WTC11 (cell line): ENCODE data around the gene EPSTI1. TPM values are rescaled to one million over a fixed set of nuclear protein-coding genes. Genes with fewer than 3 reads are reported as not detected.

Experiments
- ATAC-seq: fragments of 200-7000 bp; cut with Tn5 transposase; 2 replicates; pipeline ENCODE4 v1.10.0; 2021; ENCODE audit warnings: mild to moderate bottlenecking, moderate library complexity
- CTCF ChIA-PET: fragments of 300-600 bp; sonication (Branson Sonifier 250); formaldehyde crosslinking; loops from one replicate; lab custom pipeline; 2021; ENCODE audit warnings: antibody characterized with exemption; lab: Charles Lee
- POLR2A ChIA-PET: fragments of 350-600 bp; sonication (Branson Sonifier 250); formaldehyde crosslinking; loops from one replicate; lab custom pipeline; 2021; ENCODE audit warnings: antibody characterized with exemption; lab: Charles Lee
- DNase-seq: peaks from one replicate; pipeline ENCODE4 v3.0.0; 2021; ENCODE audit warnings: low spot score
- H3K27ac Mint-ChIP-seq: 2 replicates; pipeline ENCODE4 v1.8.0; 2021; ENCODE audit warnings: mixed read lengths
- H3K27me3 Mint-ChIP-seq: 2 replicates; pipeline ENCODE4 v1.8.0; 2021; ENCODE audit warnings: low read depth, mild to moderate bottlenecking, moderate library complexity, mixed read lengths
- H3K36me3 Mint-ChIP-seq: 2 replicates; pipeline ENCODE4 v1.8.0; 2021; ENCODE audit warnings: mixed read lengths
- H3K4me1 Mint-ChIP-seq: 2 replicates; pipeline ENCODE4 v1.8.0; 2022; ENCODE audit warnings: mixed read lengths
- H3K4me3 Mint-ChIP-seq: 2 replicates; pipeline ENCODE4 v1.8.0; 2021; ENCODE audit warnings: mild to moderate bottlenecking, moderate library complexity, mixed read lengths
- H3K9me3 Mint-ChIP-seq: 2 replicates; pipeline ENCODE4 v1.8.0; 2021; ENCODE audit warnings: mixed read lengths
- CBFB ChIP-seq: sonication (generic); formaldehyde crosslinking; IDR thresholded peaks from 2 replicates; pipeline ENCODE4 v1.8.1; 2022; ENCODE audit warnings: mild to moderate bottlenecking, low read depth, missing genetic modification reagents
- CREM ChIP-seq: sonication (generic); formaldehyde crosslinking; IDR thresholded peaks from 2 replicates; pipeline ENCODE4 v1.8.1; 2022; ENCODE audit warnings: mild to moderate bottlenecking, missing genetic modification reagents, moderate library complexity
- EMX1 ChIP-seq: fragments of 250-450 bp; sonication (Bioruptor Pico); IDR thresholded peaks from 2 replicates; pipeline ENCODE4 v1.8.0; 2021; ENCODE audit warnings: mild to moderate bottlenecking
- FOXK1 ChIP-seq: sonication (generic); formaldehyde crosslinking; IDR thresholded peaks from 2 replicates; pipeline ENCODE4 v1.8.0; 2022; ENCODE audit warnings: mild to moderate bottlenecking, moderate library complexity, missing genetic modification reagents
- GTF2I ChIP-seq: fragments of 250-450 bp; sonication (Bioruptor Pico); conservative IDR thresholded peaks from 2 replicates; pipeline ENCODE4 v1.4.0; 2021; ENCODE audit warnings: mild to moderate bottlenecking
- HMGA2 ChIP-seq: fragments of 250-450 bp; sonication (Bioruptor Pico); IDR thresholded peaks from 2 replicates; pipeline ENCODE4 v1.4.0; 2021; ENCODE audit warnings: mild to moderate bottlenecking, moderate library complexity
- JAZF1 ChIP-seq: fragments of 250-450 bp; sonication (Bioruptor Pico); IDR thresholded peaks from 2 replicates; pipeline ENCODE4 v1.9.0; 2021; ENCODE audit warnings: moderate library complexity, mild to moderate bottlenecking, inconsistent platforms
- MYBL2 ChIP-seq: sonication (generic); formaldehyde crosslinking; IDR thresholded peaks from 2 replicates; pipeline ENCODE4 v1.8.1; 2023; ENCODE audit warnings: mild to moderate bottlenecking, moderate library complexity, missing genetic modification reagents
- NFATC4 ChIP-seq: fragments of 250-450 bp; sonication (Bioruptor Pico); IDR thresholded peaks from 2 replicates; pipeline ENCODE4 v1.9.0; 2021; ENCODE audit warnings: mild to moderate bottlenecking
- NR2C2 ChIP-seq: sonication (generic); formaldehyde crosslinking; IDR thresholded peaks from 2 replicates; pipeline ENCODE4 v1.8.0; 2022; ENCODE audit warnings: mild to moderate bottlenecking, missing genetic modification reagents
- NR3C1 ChIP-seq: sonication (generic); formaldehyde crosslinking; conservative IDR thresholded peaks from 2 replicates; pipeline ENCODE4 v1.8.1; 2023; ENCODE audit warnings: low read depth, mild to moderate bottlenecking, missing genetic modification reagents
- RELA ChIP-seq: sonication (generic); formaldehyde crosslinking; IDR thresholded peaks from 2 replicates; pipeline ENCODE4 v1.8.1; 2022; ENCODE audit warnings: missing genetic modification reagents, mild to moderate bottlenecking, borderline replicate concordance
- RORB ChIP-seq: fragments of 250-450 bp; sonication (Bioruptor Pico); IDR thresholded peaks from 2 replicates; pipeline ENCODE4 v1.9.0; 2021; ENCODE audit warnings: mild to moderate bottlenecking
- TCF7 ChIP-seq: sonication (generic); formaldehyde crosslinking; IDR thresholded peaks from 2 replicates; pipeline ENCODE4 v1.8.0; 2022; ENCODE audit warnings: mild to moderate bottlenecking, low read depth, missing genetic modification reagents, moderate library complexity
- ZNF219 ChIP-seq: sonication (generic); formaldehyde crosslinking; IDR thresholded peaks from 2 replicates; pipeline ENCODE4 v1.8.0; 2023; ENCODE audit warnings: missing genetic modification reagents, mild to moderate bottlenecking, borderline replicate concordance
- ZNF263 ChIP-seq: sonication (generic); formaldehyde crosslinking; IDR thresholded peaks from 2 replicates; pipeline ENCODE4 v1.8.1; 2022; ENCODE audit warnings: low read depth, mild to moderate bottlenecking, moderate library complexity, missing genetic modification reagents
- total RNA-seq: library from RNA; stranded (reverse); gene quantifications from 3 replicates; pipeline ENCODE4 v1.2.3, GENCODE V29; 2021
- TF ChIP-seq, protein P1 (sequence below): fragments of 250-450 bp; sonication (Bioruptor Pico); IDR thresholded peaks from 2 replicates; pipeline ENCODE4 v1.8.0; 2021; ENCODE audit warnings: mild to moderate bottlenecking
- TF ChIP-seq, protein P2 (sequence below): sonication (generic); formaldehyde crosslinking; IDR thresholded peaks from 2 replicates; pipeline ENCODE4 v1.8.0; 2022; ENCODE audit warnings: mild to moderate bottlenecking, missing genetic modification reagents
- TF ChIP-seq, protein P3 (sequence below): sonication (generic); formaldehyde crosslinking; conservative IDR thresholded peaks from 2 replicates; pipeline ENCODE4 v1.8.1; 2022; ENCODE audit warnings: mild to moderate bottlenecking, missing genetic modification reagents
- TF ChIP-seq, protein P4 (sequence below): sonication (generic); formaldehyde crosslinking; IDR thresholded peaks from 2 replicates; pipeline ENCODE4 v1.8.1; 2022; ENCODE audit warnings: mild to moderate bottlenecking, moderate library complexity, missing genetic modification reagents
- TF ChIP-seq, protein P5 (sequence below): fragments of 250-450 bp; sonication (Bioruptor Pico); IDR thresholded peaks from 2 replicates; pipeline ENCODE4 v1.9.0; 2021; ENCODE audit warnings: moderate library complexity, mild to moderate bottlenecking, inconsistent platforms, borderline replicate concordance
- TF ChIP-seq, protein P6 (sequence below): sonication (generic); formaldehyde crosslinking; IDR thresholded peaks from 2 replicates; pipeline ENCODE4 v1.8.0; 2023; ENCODE audit warnings: missing genetic modification reagents
- TF ChIP-seq, protein P7 (sequence below): sonication (generic); formaldehyde crosslinking; IDR thresholded peaks from 2 replicates; pipeline ENCODE4 v1.8.1; 2023; ENCODE audit warnings: mild to moderate bottlenecking, missing genetic modification reagents, borderline replicate concordance

Gene EPSTI1
- total RNA-seq, 1 experiment from 2014 or later, result 2.1 TPM

DNA sequence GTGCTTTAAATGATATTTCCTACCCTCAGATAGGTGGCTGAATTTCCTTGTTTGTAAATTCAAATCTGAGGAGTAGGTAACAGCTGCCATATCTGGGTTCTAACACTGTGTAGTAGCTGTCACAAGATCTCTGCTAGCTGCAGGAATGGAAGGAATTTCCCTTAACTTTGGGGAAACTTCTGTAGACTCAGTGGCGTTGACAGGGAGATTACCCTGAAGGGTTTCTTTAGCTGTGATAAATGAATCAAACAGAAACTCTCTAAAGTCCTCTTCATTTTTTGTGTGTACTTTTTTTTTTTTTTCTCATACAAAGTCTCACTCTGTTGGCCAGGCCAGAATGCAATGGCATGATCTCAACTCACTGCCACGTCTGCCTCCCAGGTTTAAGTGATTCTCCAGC, 5.3 kb upstream of the EPSTI1 start (continued):
- TF ChIP-seq, protein P1, sequence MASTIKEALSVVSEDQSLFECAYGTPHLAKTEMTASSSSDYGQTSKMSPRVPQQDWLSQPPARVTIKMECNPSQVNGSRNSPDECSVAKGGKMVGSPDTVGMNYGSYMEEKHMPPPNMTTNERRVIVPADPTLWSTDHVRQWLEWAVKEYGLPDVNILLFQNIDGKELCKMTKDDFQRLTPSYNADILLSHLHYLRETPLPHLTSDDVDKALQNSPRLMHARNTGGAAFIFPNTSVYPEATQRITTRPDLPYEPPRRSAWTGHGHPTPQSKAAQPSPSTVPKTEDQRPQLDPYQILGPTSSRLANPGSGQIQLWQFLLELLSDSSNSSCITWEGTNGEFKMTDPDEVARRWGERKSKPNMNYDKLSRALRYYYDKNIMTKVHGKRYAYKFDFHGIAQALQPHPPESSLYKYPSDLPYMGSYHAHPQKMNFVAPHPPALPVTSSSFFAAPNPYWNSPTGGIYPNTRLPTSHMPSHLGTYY (CRISPR knock-in tag), result no peak
- TF ChIP-seq JAZF1 (CRISPR knock-in tag) (no peak), HMGA2 (CRISPR knock-in tag) (no peak)

DNA sequence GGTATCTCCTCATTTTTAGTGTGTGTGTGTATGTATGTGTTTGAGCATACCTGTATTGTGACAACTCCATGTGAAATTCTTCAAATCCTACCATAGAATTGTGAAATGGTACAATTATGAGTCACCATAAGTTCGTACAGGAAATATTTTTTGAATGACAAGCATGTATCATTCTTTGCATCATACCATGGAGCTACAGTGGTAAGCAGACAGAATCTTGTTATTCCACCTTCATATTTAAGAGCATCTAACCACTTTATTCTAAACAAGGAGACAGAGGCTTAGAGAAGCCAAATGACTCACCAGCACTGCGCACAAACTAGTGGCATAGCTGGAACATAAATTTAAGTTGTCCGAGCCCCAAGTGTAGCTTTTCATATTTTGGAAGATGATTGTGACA, 4.5 kb upstream of the EPSTI1 start:
- TF ChIP-seq NFATC4 (no peak), JAZF1 (CRISPR knock-in tag) (no peak), ZNF219 (CRISPR knock-in tag) (no peak), RELA (CRISPR knock-in tag) (no peak), ZNF263 (no peak), MYBL2 (no peak), RORB (CRISPR knock-in tag) (no peak), GTF2I (no peak)
- TF ChIP-seq, protein P2, sequence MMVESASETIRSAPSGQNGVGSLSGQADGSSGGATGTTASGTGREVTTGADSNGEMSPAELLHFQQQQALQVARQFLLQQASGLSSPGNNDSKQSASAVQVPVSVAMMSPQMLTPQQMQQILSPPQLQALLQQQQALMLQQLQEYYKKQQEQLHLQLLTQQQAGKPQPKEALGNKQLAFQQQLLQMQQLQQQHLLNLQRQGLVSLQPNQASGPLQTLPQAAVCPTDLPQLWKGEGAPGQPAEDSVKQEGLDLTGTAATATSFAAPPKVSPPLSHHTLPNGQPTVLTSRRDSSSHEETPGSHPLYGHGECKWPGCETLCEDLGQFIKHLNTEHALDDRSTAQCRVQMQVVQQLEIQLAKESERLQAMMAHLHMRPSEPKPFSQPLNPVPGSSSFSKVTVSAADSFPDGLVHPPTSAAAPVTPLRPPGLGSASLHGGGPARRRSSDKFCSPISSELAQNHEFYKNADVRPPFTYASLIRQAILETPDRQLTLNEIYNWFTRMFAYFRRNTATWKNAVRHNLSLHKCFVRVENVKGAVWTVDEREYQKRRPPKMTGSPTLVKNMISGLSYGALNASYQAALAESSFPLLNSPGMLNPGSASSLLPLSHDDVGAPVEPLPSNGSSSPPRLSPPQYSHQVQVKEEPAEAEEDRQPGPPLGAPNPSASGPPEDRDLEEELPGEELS (CRISPR knock-in tag), result no peak
- TF ChIP-seq, protein P3, sequence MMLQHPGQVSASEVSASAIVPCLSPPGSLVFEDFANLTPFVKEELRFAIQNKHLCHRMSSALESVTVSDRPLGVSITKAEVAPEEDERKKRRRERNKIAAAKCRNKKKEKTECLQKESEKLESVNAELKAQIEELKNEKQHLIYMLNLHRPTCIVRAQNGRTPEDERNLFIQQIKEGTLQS (CRISPR knock-in tag), result no peak
- TF ChIP-seq, protein P4, sequence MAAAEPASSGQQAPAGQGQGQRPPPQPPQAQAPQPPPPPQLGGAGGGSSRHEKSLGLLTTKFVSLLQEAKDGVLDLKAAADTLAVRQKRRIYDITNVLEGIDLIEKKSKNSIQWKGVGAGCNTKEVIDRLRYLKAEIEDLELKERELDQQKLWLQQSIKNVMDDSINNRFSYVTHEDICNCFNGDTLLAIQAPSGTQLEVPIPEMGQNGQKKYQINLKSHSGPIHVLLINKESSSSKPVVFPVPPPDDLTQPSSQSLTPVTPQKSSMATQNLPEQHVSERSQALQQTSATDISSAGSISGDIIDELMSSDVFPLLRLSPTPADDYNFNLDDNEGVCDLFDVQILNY (CRISPR knock-in tag), result no peak
- TF ChIP-seq, protein P5, sequence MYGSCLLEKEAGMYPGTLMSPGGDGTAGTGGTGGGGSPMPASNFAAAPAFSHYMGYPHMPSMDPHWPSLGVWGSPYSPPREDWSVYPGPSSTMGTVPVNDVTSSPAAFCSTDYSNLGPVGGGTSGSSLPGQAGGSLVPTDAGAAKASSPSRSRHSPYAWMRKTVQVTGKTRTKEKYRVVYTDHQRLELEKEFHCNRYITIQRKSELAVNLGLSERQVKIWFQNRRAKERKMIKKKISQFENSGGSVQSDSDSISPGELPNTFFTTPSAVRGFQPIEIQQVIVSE (CRISPR knock-in tag), result no peak
- TF ChIP-seq, all 79 proteins: peak for 0
- no peak for ATAC-seq
- no peak overlapping the region for H3K27ac Mint-ChIP-seq

DNA sequence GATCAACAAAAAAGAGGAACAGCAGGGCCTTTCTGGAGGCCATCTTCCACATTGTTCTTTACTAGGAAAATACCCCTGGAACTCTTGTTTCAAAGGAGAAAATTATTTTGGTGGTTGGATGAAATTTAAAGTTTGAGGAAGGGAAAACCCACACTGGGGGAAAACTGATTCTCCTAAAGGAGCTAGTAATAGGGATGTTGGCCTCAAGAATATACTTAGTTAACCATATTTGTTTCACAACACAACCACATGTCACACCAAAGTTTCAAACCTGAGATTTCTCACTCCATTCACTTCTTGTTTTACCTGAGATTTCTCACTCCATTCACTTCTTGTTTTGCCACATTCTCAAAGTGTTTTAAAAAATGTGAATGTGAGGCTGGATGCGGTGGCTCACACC, 2.8 kb upstream of the EPSTI1 start:
- Mint-ChIP-seq H3K9me3 (no peaks in the 10 kb centered on the region), H3K27me3 (peaks cover 31% of the 10 kb centered on the region), H3K4me3 (no peak overlapping the region), H3K27ac (no peak overlapping the region), H3K36me3 (no peaks in the 10 kb centered on the region), H3K4me1 (peaks cover 16% of the 10 kb centered on the region)
- no peak for TF ChIP-seq CBFB
- TF ChIP-seq, protein P6, sequence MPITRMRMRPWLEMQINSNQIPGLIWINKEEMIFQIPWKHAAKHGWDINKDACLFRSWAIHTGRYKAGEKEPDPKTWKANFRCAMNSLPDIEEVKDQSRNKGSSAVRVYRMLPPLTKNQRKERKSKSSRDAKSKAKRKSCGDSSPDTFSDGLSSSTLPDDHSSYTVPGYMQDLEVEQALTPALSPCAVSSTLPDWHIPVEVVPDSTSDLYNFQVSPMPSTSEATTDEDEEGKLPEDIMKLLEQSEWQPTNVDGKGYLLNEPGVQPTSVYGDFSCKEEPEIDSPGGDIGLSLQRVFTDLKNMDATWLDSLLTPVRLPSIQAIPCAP (CRISPR knock-in tag), result no peak
- no peak for TF ChIP-seq JAZF1 (CRISPR knock-in tag)
- no peak for TF ChIP-seq FOXK1 (CRISPR knock-in tag)
- no peak for TF ChIP-seq ZNF219 (CRISPR knock-in tag)
- TF ChIP-seq TCF7 (CRISPR knock-in tag), result no peak
- no peak for TF ChIP-seq EMX1 (CRISPR knock-in tag)
- no peak for TF ChIP-seq NR3C1
- no peak for TF ChIP-seq RELA (CRISPR knock-in tag)
- TF ChIP-seq, protein P7, sequence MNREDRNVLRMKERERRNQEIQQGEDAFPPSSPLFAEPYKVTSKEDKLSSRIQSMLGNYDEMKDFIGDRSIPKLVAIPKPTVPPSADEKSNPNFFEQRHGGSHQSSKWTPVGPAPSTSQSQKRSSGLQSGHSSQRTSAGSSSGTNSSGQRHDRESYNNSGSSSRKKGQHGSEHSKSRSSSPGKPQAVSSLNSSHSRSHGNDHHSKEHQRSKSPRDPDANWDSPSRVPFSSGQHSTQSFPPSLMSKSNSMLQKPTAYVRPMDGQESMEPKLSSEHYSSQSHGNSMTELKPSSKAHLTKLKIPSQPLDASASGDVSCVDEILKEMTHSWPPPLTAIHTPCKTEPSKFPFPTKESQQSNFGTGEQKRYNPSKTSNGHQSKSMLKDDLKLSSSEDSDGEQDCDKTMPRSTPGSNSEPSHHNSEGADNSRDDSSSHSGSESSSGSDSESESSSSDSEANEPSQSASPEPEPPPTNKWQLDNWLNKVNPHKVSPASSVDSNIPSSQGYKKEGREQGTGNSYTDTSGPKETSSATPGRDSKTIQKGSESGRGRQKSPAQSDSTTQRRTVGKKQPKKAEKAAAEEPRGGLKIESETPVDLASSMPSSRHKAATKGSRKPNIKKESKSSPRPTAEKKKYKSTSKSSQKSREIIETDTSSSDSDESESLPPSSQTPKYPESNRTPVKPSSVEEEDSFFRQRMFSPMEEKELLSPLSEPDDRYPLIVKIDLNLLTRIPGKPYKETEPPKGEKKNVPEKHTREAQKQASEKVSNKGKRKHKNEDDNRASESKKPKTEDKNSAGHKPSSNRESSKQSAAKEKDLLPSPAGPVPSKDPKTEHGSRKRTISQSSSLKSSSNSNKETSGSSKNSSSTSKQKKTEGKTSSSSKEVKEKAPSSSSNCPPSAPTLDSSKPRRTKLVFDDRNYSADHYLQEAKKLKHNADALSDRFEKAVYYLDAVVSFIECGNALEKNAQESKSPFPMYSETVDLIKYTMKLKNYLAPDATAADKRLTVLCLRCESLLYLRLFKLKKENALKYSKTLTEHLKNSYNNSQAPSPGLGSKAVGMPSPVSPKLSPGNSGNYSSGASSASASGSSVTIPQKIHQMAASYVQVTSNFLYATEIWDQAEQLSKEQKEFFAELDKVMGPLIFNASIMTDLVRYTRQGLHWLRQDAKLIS (CRISPR knock-in tag), result no peak
- TF ChIP-seq CREM (CRISPR knock-in tag), result no peak
- no peak for TF ChIP-seq NR2C2 (CRISPR knock-in tag)
- DNase-seq, result no peak
- no peak for ATAC-seq
- ChIA-PET POLR2A (no interaction called here), CTCF (no interaction called here)

More for the DNA sequence above, 4.5 kb upstream of the EPSTI1 start:
- no peak for DNase-seq
- Mint-ChIP-seq H3K36me3 (no peaks in the 10 kb centered on the region), H3K4me1 (peaks cover 10% of the 10 kb centered on the region), H3K4me3 (no peak overlapping the region), H3K9me3 (no peaks in the 10 kb centered on the region), H3K27me3 (peaks cover 22% of the 10 kb centered on the region)
- ChIA-PET CTCF (no interaction called here), POLR2A (no interaction called here)
